AG08396 (cell line): ENCODE data around the gene MUSK.
A peak's percentile ranks its signal among the peaks of the same experiment; 100 is the strongest.
"Not testable (repeated sequence)": the region's sequence is repeated elsewhere in the genome, so short reads cannot be mapped to it uniquely, and the experiment has no call there.

Experiments
- DNase-seq: peaks from one replicate; pipeline ENCODE4 v3.0.0; 2012; ENCODE audit warnings: low spot score, mixed read lengths

MUSK gene

GRCh38 chr9:110810262-110810976, 141.8 kb downstream of the MUSK start:
- DNase-seq = no peak

DNA sequence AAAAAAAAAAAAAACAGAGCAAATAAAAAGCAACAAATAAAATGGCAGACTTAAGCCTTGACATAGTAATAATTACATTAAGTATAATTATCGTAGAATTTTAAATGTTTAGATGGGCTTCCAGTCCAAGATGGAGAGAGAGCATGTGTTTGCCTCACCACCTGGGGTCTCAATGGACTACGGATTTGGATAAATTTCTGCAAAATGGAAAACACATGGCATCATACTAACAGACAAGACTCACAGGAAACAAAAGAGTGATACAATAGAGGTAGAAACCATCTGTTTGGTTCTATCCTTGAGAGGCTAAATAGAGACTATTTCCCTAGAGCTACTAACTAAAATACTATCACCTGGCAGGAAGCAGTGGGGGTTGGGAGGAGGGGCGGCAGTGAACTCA, 144.3 kb downstream of the MUSK start:
- DNase-seq = no peak

- DNase-seq = no peak
Measured at GRCh38 chr9:110814159-110814558, 145.6 kb downstream of the MUSK start.

DNA sequence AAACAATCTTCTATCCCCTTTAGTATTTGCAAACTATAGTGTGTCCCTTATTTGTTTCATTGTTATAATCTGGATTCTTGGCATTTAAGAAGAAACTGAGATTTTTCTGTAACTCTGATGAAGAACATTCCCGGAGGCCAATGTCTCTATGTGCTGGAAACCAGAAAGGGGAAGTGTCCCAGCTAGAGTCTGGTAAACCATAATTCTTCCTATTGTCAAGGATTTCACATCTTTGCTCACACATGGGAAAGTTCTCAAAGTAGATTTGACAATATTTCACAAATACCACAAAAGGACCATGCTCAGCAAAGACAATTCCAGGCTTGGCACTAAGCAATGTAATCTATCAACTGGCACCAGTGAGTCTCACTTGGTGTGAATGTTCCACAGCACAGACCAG, 146.8 kb downstream of the MUSK start:
- no peak for DNase-seq

DNA sequence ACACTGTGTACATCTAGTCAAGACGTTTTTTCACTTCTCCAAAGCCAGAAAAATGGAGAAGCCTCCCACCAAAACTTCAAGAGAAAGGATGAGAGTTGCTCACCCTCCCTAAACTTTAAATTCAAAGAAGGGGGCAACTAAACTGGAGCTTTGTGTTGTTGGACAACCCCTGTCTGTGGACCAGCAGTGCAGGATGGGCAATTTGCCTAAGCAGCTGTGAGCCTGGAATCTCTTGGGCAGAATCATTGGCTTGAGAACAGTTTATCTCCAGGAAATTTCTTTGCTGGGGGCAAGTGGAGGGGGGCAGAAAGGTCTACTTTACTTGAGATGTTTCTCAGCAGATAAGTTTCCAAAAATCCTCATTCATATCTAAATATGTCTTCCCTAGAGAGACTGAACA, 151.8 kb downstream of the MUSK start:
- DNase-seq = no peak

- no peak for DNase-seq
Measured at GRCh38 chr9:110821064-110821463, 152.5 kb downstream of the MUSK start.

DNA sequence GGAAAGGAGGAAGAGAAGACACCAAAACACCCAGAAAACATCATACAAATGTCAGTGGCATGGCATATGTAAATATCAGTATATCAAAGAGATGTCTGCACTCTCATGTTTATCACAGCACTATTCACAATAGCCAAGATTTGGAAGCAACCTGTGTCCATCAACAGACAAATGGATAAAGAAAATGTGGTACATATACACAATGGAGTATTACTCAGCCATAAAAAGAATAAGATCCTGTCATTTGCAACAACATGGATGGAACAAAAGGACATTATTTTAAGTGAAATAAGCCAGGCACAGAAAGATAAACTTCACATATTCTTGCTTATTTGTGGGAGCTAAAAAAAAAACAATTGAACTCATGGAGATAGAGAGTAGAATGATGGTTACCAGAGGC, 156.5 kb downstream of the MUSK start:
- DNase-seq = not testable (repeated sequence)

DNA sequence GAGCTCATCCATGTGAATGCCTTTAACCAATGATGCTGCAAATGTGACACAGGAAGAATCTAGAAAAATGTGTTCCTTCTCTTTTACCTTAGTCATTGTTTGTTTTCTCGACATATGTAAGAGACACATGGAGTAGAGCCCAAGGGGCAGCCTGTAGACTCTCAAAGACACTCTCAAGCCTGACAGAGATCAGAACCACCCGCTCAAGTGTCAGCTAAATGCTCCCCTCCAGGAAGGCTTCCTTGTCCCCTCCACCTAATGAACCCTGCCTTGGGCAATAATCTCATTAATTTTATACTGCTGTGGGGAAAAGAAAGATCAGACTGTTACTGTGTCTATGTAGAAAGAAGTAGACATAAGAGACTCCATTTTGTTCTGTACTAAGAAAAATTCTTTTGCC, 157.4 kb downstream of the MUSK start:
- DNase-seq = no peak

- not testable (repeated sequence) for DNase-seq
Measured at GRCh38 chr9:110826400-110826799, 157.8 kb downstream of the MUSK start.

DNA sequence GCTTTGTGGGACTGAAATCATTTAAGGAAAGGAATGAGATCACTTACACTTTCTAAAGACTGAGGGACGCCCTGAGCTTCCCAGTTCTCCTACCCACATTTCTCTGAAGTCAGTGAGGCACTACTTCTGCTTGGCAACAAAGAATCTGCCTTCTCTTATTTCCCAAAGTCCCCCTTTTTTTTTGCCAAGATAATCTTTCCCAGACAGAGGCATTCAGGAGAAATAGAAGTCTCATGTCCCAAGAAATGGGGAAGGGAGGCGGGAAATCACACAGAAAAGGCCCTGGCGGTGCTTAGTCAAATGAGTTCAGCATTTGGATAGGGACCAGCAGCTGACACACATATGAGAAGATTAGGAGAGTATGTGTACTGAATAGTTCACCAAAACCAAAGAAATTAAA, 159.7 kb downstream of the MUSK start:
- peak; percentile 59 for DNase-seq

- DNase-seq = no peak
Measured at GRCh38 chr9:110830495-110830894, 161.9 kb downstream of the MUSK start.

DNA sequence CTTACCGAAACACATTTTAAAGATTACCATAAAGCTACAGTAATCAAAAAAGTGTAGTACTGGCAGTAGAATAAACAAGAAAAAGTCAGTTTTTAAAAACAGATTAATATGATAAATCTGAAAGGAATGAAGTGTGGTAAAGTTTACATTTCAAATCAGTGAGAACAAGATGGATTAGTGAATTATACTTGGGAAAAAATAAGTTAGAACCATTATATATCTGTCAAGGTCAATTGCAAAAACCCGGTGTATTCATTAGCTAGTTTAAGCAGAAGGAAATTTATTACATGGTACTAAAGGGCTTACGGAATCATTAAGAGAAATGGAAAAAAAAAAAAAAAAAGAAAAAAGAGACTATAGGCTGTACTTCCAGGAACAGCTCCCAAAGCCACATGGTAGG, 164.3 kb downstream of the MUSK start:
- no peak for DNase-seq

DNA sequence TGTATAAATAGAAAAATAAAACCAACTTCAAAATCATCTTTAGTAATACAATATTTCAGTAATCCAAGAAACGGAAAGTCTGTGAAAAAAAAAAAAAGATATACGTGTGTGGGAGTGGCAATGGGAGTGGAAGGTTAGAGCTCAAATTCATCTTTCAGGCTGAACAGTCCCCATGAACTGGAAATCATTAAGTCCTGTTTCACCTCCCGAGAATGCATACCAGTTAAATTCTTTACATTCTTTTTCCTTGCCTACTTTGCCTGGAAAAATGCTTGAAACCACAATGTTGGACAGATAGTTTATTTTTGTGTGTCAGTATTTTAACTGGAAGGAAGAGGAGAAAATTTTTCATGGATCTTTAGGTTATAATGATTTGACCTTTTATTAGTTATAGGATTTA, 166.8 kb downstream of the MUSK start:
- peak; percentile 68 for DNase-seq

- DNase-seq = peak; percentile 21
Measured at GRCh38 chr9:110835859-110836271, 167.3 kb downstream of the MUSK start.

- no peak for DNase-seq
Measured at GRCh38 chr9:110837401-110838005, 168.9 kb downstream of the MUSK start.

- DNase-seq = no peak
Measured at GRCh38 chr9:110842169-110842568, 173.6 kb downstream of the MUSK start.

DNA sequence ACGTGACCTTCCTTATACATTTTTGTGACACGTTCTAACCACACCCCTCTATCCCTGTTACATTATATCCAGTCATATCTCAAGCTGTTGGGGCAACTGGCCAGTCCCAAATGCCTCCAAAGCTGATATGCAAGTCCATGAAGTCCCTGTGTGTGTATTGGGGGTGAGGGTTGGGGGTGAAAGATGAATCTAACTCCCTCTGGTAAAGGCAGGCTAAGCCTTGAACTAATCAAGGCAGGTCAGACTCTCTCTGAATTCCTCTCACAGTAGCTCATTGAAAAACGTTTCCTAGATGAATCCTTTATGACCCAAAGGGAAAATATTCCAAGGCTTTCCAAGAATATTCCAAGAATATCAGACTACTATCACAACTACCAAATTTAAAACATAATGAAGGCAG, 174.4 kb downstream of the MUSK start:
- DNase-seq = no peak

- DNase-seq = no peak
Measured at GRCh38 chr9:110844121-110844520, 175.5 kb downstream of the MUSK start.

- no peak for DNase-seq
Measured at GRCh38 chr9:110846215-110846614, 177.6 kb downstream of the MUSK start.

DNA sequence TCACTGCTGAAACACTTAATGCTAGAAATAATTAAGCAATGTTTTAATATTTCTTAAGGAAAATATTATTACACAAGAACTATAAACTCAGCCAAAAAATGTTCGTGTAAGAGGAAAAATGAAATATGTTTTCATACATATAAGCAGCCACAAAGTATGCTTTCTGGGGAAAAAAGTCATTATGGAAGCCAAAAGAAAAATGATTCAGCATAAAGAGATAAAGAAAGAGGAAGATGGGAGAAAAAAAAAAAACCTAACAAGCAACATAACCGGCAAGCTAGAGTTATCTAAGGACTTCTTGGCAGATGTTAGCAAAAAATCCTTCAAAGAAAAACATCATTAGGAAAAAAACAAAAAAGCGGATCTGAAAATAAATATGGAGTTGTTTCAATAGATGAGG, 179.1 kb downstream of the MUSK start:
- no peak for DNase-seq

DNA sequence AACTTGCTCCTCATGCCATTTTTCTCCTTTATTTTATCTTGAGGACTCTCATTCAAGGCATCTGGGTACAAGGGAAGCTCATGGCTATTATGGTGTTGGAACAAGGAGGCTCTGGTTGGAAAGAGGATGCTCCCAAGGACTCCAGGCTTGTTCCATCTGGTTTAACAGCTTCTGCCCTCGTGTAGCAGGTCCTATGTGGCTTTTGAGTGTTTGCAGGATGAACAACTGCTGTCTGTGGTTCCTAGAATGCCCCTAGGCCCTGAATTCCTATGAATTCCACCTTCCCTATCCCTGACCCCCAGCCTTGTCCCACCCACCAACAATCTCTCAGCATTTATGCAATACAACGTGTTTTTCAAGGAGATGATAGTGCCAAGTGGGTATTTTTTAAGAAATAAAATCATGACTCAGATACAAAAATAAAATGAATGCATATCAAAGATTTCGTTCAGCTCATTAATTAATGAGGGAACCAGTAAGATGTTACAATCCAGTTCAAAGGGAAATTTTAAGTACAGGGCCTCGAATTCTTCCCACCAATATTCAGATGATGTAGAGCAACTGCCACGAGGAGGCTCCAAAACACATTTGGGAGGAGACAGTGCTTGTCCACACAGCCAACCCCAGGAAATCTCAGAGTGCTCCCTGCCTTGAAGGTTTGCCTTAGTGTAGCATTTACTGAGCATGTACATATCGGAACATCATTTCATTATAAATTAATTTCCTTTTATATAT, 182.0 kb downstream of the MUSK start:
- no peak for DNase-seq
